NCI-H2081 treated with DMSO at 0.1 percent for 48 hours (cell line): Measurements from ENCODE around the gene MYD88.
A peak's percentile ranks its signal among the peaks of the same experiment; 100 is the strongest.
"Not testable (repeated sequence)": the region's sequence is repeated elsewhere in the genome, so short reads cannot be mapped to it uniquely, and the experiment has no call there.

Source experiments
- DNase-seq: peaks from one replicate; lab custom pipeline; 2025; lab: John Stamatoyannopoulos, UW

Gene MYD88

GRCh38 chr3:38142959-38143358 lies 4.5 kb downstream of the MYD88 start:
- DNase-seq: no peak

GRCh38 chr3:38143511-38143910 lies 5.0 kb downstream of the MYD88 start:
- DNase-seq: no peak

GRCh38 chr3:38146504-38146903 lies 8.0 kb downstream of the MYD88 start:
- no peak for DNase-seq

- DNase-seq: no peak
Measured at GRCh38 chr3:38147421-38147820, 9.0 kb downstream of the MYD88 start.

GRCh38 chr3:38148311-38148882 lies 9.9 kb downstream of the MYD88 start:
- DNase-seq: no peak

GRCh38 chr3:38149708-38150107 lies 11.2 kb downstream of the MYD88 start:
- DNase-seq: no peak

GRCh38 chr3:38150780-38151528 lies 12.5 kb downstream of the MYD88 start:
- DNase-seq: no peak

GRCh38 chr3:38151667-38152265 lies 13.3 kb downstream of the MYD88 start:
- no peak for DNase-seq

- DNase-seq: no peak
Measured at GRCh38 chr3:38152609-38153008, 14.1 kb downstream of the MYD88 start.

- no peak for DNase-seq
Measured at GRCh38 chr3:38153221-38153620, 14.8 kb downstream of the MYD88 start.

- DNase-seq: no peak
Measured at GRCh38 chr3:38154033-38154494, 15.6 kb downstream of the MYD88 start.

- DNase-seq: no peak
Measured at GRCh38 chr3:38154625-38155255, 16.3 kb downstream of the MYD88 start.

- DNase-seq: no peak
Measured at GRCh38 chr3:38155825-38156224, 17.4 kb downstream of the MYD88 start.

- DNase-seq: no peak
Measured at GRCh38 chr3:38157117-38157516, 18.7 kb downstream of the MYD88 start.

- no peak for DNase-seq
Measured at GRCh38 chr3:38157595-38157994, 19.1 kb downstream of the MYD88 start.

GRCh38 chr3:38158472-38158871 lies 20.0 kb downstream of the MYD88 start:
- no peak for DNase-seq

GRCh38 chr3:38160704-38161103 lies 22.2 kb downstream of the MYD88 start:
- DNase-seq: not testable (repeated sequence)

- no peak for DNase-seq
Measured at GRCh38 chr3:38163117-38163840, 24.8 kb downstream of the MYD88 start.

- no peak for DNase-seq
Measured at GRCh38 chr3:38163841-38164642, 25.6 kb downstream of the MYD88 start.

GRCh38 chr3:38164643-38164951 lies 26.1 kb downstream of the MYD88 start:
- DNase-seq: peak; percentile 66

- DNase-seq: peak; percentile 96
Measured at GRCh38 chr3:38164952-38165721, 26.7 kb downstream of the MYD88 start, which contains the start of gene OXSR1. TSS of gene OXSR1 (plus strand) at chr3:38165537. CDS start at chr3:38165877, 340 bp downstream.
